Measurements from ENCODE around the gene E2F2.
A peak's percentile ranks its signal among the peaks of the same experiment; 100 is the strongest.
"Not testable (repeated sequence)": the region's sequence is repeated elsewhere in the genome, so short reads cannot be mapped to it uniquely, and the experiment has no call there.

Gene E2F2

DNA sequence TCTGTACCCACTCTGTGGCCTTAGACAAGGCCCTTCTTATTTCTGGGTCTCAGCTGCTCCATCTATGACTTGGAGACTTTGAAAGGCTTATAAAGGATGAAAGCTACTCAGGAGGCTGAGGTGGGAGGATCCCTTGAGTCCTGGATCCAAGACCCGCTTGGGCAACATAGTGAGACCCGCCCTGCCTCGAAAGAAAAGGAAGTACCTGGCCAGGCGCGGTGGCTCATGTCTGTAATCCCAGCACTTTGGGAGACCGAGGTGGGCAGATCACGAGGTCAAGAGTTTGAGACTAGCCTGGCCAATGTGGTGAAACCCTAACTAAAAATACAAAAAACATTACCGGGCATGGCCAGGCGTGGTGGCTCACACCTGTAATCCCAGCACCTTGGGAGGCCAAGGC lies 14.8 kb upstream of the E2F2 start:
- no peak for TF ChIP-seq CTCF (IDR thresholded peaks at IDR 0.05; ENCODE audit: low read length, missing control alignments)
- no peak for DNase-seq (ENCODE audit: low read depth)

DNA sequence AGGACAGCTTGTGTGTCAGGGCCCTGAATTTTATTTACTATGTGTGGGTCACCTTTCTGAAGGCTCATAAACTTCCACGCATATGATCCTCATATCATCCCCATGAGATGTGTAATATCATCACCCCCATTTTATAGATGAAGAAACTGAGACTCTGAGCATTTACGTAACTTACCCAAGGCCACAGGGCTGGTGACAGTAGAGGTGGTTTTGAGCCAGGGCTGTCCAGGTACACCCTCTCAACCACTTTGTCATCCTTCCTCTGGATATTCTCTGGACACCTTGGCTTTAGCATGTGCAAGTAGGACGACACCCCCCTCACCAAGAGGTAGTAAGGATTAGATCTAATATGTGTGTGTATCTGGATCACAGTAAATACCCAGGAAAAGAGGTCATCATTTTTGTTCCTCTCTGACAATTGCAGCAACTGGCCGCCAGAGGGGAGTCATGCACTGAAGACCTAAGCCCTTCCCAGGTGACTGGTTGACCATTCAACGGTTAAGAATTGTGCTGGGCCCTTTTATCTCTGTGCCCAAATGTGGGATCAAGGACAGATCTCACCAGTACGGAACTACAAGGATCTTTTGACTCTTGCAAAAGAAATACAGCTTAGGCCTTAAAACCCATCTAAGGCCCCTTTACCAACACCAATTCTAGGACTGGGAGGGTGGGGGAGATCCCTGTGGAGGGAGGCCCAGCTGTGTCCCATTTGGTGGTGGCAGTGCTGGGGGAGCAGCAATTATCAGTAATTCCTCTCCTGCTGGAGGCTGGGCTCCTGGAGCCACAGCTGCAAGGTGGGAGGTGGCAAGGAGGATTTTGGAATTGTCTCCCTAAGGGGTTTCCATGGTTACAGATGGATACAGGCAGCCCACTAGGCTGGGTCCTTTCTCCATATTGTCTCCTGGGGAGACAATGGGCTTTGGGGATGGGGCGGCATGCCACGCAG lies 13.7 kb upstream of the E2F2 start:
- no peak overlapping the region for H3K4me3 ChIP-seq (replicated peaks; ENCODE audit: low read depth, low read length)
- peak; percentile 89 for DNase-seq (ENCODE audit: low read depth)
- peak; percentile 92 for TF ChIP-seq CTCF (IDR thresholded peaks at IDR 0.05; ENCODE audit: low read length, missing control alignments)

More for the DNA sequence above, 14.8 kb upstream of the E2F2 start:
- H3K4me3 ChIP-seq (replicated peaks; ENCODE audit: low read depth, low read length): no peak overlapping the region

DNA sequence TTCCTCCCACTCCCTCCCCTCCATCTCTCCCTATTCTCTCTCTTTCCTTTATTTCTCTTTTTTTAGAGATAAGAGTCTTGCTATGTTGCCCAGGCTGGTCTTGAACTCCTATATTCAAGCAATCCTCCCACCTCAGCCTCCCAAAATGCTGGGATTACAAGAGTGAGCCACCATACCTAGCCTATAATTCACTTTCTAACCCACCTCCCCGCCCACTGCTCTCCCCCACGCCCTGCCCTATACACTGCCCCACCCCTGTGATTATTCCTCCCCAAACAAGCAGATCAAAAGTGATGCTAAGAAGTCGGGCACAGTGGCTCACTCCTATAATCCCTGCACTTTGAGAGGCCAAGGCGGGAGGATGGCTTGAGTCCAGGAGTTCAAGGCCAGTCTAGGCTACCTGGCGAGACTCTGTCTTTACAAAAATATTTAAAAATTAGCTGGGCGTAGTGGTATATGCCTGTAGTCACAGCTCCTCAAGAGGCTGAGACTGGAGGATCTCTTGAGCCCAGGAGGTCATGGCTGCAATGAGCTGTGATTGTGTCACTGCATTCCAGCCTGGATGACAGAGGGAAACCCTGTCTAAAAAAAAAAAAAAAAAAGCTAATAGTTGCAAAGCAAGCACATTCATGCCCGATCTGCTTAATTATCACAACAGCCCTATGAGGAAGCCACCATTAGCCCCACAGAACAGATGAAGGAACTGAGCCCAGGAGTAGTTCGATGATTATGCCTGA lies 12.8 kb upstream of the E2F2 start:
- no peak for TF ChIP-seq CTCF (IDR thresholded peaks at IDR 0.05; ENCODE audit: low read length, missing control alignments)
- no peak for DNase-seq (ENCODE audit: low read depth)
- no peak overlapping the region for H3K4me3 ChIP-seq (replicated peaks; ENCODE audit: low read depth, low read length)

DNA sequence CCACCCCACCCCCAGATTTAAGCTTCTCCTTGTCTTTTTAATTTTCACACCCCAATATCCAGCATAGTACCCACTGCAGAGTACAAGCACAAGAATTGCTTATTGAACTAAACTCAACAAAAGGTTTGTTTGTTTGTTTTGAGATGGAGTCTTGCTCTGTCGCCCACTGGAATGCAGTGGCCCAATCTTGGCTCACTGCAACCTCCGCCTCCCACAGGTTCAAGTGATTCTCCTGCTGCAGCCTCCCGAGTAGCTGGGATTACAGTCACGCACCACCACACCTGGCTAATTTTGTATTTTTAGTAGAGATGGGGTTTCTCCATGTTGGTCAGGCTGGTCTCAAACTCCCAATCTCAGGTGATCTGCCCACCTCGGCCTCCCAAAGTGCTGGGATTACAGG lies 11.9 kb upstream of the E2F2 start:
- not testable (repeated sequence) for H3K4me3 ChIP-seq (replicated peaks; ENCODE audit: low read depth, low read length); DNase-seq (ENCODE audit: low read depth)

DNA sequence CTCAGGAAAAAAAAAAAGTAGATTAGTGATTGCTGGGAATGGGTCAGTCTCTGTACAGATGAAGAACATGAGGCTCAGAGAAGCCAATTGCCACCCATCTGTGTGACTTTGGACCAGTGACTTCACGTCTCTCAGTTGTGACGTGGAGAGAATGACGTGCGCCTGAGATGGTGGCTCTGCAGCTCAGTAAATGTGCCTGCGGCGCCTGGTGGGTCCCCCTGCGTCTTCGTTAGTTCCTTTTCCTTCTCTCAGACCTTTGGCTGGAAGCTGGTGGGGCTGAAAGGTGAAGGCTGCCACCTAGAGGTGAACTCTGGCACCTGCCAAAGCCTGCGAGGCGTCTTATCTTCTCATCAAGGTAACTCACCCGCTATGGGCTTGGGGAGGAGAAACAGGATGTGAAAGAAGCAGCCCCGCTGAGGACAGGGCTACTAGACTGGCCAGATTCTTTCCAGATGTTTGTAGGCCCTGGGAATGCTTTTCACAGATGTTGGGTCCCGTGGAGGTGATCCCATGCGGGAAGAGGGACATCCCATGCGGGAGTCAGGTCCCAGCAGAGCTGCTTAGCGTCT lies 8.7 kb upstream of the E2F2 start:
- H3K4me3 ChIP-seq (replicated peaks; ENCODE audit: low read depth, low read length): peak overlapping the region; percentile 19
- peak; percentile 97 for TF ChIP-seq CTCF (IDR thresholded peaks at IDR 0.05; ENCODE audit: low read length, missing control alignments)
- peak; percentile 93 for DNase-seq (ENCODE audit: low read depth)

DNA sequence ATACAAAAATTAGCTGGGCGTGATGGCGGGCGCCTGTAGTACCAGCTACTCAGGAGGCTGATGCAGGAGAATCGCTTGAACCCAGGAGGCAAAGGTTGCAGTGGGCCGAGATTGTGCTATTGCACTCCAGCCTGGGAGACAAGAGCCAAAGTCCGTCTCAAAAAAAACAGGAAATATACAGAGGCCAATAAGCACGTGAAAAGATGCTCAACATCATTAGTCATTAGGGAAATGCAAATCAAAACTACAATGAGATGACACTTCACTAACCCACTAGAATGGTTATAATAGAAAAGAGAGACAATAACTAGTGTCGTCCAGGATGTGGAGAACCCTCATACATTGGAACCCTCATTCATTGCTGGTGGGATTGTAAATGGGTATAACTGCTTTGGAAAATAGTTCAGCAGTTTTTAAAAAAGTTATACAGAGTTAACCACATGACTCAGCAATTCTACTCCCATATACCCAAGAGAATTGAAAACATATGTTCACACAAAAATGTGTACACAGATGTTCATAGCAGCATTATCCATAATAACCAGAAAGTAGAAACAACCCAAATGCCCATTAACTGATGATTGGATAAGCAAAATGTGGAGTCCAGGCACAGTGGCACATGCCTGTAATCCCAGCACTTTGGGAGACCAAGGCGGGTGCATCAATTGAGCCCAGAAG lies 6.4 kb upstream of the E2F2 start:
- DNase-seq (ENCODE audit: low read depth): peak; percentile 27
- no peak overlapping the region for H3K4me3 ChIP-seq (replicated peaks; ENCODE audit: low read depth, low read length)
- no peak for TF ChIP-seq CTCF (IDR thresholded peaks at IDR 0.05; ENCODE audit: low read length, missing control alignments)

All from fibroblast of pulmonary artery (primary cell).